HG03039 (cell line): ENCODE measurements around the gene FANCG.

Experiments
- ATAC-seq: cut with Tn5 transposase; IDR thresholded peaks from one replicate; pipeline ENCODE4 v1.9.1; 2021; ENCODE audit warnings: mild to moderate bottlenecking, moderate library complexity; ENCODE audit not compliant: unreplicated experiment

Gene FANCG

DNA sequence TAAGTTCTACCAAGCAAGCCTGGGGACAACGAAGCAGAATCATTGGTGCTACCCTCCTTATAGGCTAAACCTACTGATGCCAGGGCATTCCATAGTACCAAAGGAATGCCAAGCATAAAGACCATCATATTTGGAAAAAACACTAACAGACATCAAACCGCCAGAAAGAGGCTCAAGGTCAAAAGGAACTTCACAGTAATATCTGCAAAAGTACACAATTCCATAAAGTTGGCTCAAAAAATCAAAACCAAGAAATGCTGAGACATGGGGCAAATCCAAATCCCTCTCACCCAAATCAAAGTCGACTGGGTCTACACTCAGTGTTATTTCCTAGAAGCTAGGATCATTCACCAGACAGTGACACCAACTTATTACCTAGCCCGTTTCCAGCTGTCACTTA lies 10.7 kb downstream of the FANCG start:
- ATAC-seq = no peak

DNA sequence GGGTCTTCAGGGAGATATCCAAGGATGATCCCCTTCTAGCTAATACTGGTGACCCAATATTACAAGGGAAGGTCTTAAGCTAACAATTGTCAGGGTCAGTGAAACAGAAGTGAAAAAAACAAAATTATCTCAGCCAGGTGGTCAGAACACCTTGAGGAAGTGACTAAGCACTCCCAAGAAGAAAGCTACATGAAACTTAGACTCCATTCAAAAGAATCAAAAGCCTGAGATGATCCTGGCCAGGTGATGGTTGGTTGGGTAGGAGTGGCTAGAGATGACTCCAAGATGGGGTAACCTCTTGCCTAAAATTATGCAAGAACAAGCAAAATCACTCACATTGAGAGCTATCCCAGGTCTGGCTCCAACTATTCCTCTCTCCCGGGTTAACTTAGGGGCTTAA lies 12.7 kb downstream of the FANCG start:
- ATAC-seq = no peak

DNA sequence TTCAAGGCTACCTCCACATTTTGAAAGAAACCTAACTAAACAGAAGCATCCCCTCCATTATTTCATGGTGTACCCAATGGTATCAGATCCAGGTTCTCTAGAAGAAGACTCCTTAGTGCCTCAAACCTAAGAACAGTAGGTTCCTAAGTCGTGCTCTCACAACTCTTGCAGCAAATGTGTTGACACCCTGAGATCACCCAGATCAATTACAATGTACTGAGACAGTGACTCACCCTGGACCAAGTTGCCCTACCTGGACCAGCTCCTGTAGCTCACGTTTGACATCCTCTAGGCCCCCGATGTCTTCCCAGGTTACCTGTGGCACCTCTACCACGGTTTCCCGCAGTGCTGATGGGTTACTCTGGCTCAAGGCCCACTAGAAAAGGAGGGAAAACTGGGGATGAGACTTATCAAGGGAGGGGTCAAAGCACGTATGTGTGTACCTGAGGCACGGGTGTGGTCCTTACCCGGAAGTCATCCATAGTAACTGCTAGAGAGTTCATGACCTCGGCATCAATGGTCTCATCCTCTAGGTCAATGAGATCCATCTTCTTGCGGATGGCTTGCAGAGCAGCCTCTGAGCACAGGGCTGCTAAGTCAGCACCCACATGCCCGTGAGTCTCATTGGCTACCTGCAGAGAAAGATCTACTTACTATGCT lies 19.1 kb downstream of the FANCG start:
- no peak for ATAC-seq

DNA sequence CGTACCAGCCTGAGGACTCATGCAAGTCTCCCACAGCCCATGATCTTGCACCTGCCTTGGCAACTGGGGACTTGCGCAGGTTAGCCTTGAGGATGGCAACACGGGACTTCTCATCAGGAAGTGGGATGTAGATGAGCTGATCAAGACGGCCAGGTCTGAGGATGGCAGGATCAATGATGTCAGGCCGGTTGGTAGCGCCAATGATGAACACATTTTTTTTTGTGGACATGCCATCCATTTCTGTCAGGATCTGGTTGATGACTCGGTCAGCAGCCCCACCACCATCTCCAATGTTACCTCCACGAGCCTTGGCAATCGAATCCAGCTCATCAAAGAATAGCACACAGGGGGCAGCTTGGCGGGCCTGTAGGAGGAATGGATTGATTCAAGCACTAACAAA lies 20.3 kb downstream of the FANCG start:
- ATAC-seq = no peak

DNA sequence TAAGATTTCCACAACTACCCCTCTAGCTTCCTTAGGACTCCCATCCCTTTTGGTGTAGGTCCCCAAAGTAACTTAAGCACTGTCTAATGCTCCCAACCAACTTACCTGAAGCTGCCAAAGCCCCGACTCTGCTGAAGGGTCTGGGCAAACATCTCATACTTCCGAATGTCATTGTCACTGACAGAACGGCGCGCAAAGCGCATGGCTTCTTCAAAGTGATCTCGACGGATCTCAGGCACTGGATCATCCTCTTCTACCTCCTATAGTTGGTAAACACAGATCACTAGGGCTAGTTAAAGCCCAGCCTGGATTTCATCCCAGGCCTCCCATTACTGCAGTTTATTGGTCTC lies 22.5 kb downstream of the FANCG start:
- ATAC-seq = no peak

DNA sequence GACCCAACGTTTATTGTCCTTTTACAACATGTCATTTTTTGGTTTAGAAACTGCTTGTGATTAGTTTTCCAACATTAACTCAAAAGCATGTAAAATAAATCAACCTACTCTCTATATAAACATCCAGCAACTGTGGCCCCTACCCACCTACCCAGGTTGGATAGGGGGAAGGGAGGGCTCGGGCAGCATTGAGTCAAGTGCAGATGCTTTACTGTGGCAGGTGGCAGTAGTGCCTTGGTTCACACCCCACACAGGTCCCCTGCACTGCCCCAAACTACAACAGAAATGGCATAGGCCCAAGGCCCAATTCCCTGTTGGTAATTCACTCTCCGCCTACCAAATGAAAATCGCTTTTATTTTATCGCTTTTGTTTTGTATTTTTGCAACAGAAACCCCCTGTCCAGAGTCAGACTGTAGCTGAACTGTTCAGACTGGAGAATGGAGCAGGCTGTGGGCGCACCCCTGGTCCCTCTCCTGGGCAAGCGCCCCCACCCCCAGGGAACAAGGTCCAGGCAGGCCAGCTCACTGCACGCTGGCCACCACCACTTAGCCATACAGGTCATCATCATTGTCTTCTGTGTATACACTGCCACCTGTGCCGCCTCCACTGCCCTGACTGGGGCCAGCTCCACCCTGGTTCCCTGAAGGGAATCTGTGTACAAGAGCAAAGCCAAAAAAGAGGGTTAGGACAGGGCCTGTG lies 23.0 kb downstream of the FANCG start:
- ATAC-seq = no peak

DNA sequence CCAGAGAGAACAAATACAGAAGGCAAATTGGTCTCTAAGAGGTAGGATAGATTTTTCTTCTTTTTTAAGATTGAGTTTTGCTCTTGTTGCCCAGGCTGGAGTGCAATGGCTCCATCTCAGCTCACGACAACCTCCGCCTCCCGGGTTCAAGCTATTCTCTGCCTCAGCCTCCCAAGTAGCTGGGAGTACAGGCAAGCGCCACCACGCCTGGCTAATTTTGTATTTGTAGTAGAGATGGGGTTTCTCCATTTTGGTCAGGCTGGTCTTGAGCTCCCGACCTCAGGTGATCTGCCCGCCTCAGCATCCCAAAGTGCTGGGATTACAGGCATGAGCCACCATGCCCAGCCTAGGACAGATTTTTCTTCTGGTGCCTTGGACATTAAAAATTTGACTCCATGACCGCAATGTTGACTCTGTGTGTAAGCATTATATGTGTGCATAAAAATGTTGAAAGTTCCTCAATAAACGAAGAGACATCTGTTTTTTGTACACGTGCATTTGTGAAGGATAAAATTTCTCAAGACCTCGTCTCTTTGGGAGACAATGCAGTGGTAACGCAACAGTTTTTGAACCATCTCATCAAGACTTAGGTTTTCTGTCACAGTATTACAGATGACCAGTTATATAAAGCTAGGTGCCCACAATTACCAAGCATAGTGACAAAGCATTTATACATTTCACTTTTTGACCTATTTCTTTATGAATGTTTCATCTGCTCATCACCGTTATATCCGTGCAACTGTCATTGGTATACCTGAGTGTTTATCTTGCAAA lies 24.7 kb downstream of the FANCG start:
- no peak for ATAC-seq

DNA sequence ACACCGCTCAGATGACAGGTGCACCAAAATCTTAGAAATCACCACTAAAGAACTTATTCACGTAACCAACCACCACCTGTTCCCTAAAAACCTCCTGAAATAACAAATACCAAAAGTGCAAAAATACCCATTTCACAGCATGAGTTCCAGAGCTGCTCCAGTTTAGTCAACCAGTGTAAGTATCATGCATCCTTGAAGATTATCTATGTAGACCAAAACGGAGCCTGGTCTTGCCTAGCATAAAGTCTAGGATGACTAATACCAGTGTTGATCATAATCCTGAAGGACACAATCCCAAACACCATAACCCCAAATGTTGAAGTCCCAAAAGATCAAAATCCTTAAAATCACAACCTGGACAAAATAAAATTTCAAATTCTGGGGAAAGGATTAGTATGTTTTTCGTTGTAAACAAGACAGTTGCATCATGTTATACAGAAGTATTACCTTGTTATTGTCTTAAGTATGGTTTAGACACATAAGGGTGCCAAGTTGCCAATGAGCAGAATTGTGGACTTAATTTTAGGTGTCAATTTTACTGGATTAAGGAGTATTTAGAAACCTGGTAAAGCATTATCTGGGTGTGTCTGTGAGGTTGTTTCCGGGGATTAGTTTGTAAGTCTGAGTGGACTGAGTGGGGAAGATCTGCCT lies 25.4 kb downstream of the FANCG start:
- ATAC-seq = no peak

DNA sequence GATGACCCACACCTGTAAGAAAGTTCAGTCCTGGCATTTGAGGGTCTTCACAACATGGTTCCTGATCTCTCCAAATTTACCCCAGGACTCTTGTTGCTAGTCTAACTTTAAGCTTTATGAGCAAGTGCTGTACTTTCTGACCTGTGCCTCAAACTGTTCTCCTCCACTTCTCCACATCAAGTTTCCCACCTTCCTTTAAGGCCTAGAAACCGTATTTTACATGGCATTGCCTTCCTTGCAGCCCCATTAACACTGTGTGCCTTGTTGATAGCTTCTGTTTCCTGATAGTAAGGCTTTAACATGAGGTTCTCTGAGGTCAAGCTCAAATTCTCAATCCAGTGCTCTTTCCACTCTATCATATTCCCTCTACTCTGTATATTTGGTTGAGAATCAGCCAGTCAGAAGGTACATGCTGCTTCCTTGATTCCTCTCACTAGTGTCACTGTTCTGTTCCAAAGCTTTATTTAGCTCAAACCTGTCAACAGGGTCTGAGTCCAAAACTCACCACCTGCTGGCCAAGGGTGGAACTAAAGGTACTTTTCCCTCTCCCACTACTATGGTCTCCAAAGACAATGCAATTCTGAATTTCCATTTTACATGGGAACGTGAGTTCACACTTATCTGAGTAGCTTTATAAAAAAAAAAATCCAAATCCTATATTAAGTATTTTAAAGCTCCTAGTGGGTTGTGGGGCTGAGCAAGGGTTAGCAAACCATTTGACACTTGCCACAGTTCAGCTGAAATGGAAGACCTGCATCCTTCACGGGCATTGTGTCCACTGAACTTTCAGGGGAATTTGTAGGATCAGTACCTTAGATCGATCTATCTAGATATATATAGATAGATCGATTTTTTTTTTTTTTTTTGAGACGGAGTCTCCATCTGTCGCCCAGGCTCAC lies 28.4 kb downstream of the FANCG start:
- no peak for ATAC-seq

DNA sequence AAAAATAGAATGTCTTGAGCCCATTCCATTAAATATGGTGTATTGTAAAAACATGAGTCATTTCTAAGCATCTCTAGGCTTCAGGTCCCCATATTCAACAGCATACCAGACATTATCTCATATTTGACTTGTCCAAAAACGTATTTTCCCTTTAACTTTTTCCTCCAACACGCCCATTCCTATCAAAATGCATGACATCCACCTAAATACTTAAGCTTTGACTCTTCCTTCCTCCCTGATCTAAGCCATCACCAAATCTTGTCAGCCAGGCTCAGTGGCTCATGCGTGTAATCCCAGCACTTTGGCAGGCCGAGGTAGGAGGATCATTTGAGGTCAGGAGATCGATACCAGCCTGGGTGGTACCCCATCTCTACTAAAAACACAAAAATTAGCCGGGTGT lies 31.2 kb downstream of the FANCG start:
- no peak for ATAC-seq

DNA sequence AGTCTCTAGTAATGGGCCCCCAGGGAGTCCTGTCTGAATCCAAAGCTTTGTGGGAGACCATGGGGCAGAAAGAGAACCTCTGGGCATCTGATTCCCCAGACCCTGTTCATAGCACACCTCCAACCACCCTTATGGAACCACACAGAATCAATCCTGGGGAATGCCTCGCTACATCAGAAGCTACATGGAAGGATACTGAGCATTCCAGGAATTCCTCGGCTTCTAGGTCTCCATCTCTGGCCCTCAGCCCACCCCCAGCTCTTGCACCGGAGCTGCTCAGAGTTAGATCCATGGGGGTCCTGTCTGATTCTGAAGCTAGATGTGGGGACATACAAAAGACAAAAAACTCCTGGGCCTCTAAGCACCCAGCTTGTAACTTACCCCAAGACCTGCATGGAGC lies 35.7 kb downstream of the FANCG start:
- ATAC-seq = no peak

DNA sequence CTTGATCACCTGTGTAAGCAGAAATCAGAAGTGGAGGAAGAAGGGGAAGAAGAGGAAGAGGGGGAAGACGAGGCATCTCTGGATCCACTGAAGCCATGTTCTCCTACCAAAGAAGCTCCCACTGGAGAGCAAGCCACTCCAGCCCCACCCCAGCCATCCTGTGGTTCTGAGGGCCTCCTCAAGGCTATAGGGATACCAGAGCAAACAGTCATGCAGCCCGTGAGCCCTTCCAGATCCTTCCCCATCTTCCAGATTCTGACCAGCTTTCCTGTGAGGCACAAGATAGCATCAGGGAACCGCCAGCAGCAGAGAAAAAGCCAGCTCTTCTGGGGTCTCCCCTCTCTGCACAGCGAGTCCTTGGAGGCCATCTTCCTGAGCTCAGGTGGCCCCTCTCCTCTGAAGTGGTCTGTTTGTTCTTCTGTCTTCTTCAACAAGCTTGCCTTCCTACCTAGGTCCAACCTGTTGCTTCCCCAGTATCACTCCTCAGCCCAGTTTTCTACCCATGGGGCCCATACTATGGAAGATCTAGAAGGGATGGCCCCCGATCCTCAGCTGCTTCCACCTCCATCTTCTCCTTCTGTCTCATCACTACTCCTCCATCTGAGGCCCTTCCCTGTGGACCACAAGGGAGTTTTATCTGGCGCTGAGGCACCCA lies 36.7 kb downstream of the FANCG start:
- ATAC-seq = no peak

DNA sequence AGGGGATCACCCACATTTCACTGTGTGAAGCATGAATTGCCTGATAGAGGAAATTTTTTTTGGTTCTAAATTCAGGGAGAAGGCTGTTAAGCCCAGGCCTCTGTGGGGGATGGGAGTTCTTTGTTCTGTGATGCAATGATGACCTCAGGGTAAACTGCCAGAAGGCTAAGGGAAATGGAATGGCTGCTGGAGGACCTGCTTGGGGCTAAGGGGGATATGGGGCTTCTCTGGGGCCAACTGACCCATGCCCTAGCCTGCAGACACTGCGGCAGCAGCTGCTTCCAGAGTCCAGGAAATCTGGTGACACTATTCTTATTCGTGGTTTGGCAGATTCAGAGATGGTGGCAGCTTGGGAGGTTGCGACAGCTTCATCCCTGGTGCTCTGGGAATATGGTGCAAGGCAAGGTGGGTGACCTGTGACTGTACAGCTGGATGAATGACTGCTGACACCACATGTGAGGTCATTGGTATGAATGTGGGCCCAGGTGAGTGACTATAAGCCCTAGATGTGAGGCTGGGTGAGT lies 37.6 kb downstream of the FANCG start:
- no peak for ATAC-seq

DNA sequence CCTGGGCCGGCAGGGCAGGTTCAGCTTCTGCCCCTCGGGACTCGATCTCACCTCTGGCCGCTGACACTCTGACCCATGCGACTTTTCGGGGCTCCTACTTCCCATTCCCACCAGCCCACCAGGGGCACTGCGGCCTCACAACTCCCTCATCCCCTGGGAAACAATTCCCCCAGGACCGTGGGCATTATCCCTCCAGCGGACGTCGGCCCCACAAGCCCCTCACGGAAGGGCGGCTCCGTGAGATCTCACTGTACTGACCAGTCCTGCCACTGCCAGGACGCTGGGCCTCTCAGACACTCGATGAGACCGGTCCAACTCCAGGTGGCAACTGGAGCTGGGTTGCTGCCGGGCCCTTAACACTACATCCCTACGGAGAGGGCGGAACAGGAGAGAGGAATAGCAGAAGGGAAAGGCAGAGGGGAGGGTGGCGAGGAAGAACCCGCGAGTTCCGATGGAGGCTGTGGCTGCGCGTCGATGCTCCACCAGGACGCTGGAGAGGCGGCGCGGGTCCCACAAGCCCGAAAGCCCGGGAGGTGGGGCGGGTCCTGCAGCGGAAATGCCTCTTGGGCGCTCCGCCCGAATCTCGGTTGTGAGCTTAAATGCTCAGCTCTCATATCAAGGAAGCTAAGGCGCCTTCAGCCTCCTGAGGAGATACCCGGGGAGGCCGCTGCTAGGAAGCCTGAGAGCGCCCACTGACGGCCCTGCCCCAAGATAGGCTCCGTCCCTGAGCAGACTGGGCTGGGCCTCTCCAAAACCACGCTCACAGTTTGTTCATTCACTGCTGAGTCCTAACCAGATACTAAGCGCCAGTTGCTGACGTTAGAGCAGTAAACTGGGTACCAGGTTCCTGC lies 43.7 kb downstream of the FANCG start:
- ATAC-seq = no peak

DNA sequence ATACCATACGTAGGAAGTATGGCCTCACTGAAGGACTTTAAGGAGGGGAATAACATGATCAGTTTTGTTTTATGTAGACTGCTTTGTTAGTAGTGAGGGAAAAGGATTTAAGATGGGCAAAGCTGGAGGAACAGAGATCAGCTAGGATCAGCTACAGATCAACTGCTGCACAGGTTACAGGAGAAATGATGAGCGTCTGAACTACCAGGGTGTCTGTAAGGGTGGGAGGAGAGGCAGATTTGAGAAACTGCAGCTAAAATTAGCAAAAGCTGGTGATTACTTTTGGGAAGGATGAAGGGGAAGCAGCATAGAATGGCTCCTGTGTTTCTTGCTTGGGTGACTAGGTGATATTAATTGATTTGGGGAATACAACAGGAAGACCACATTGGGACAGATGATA lies 46.6 kb downstream of the FANCG start:
- no peak for ATAC-seq

DNA sequence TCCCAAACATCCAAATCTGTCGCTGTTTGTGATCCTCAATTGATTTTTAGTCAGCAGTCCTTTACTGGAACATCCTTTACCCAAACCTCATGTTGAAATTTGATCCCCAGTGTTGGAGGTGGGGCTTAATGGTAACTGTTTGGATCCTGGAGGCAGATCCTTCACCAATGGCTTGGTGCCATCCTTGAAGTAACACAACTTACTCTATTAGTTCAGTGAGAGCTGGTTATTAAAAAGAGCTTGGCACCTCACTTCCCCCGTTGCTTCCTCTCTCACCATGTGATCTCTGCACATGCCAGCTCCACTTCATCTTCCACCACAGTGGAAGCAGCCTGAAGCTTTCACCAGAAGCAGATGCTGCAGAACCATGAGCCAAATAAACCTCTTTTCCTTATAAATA lies 49.9 kb downstream of the FANCG start:
- no peak for ATAC-seq

DNA sequence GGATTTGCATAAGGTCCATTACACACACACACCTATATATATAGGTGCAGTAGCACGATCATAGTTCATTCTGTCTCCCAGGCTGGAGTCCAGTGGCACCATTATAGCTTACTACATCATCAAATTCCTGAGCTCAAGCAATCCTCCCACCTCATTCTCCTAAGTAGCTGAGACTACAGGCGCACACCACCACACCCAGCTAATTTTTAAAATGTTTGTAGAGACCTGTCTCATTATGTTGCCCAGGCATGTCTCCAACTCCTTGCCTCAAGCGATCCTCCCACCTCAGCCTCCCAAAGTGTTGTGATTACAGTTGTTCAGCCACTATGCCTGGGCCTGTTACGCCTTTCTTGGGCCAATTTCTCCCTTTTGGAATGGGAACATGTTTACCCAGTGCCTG lies 50.5 kb downstream of the FANCG start:
- no peak for ATAC-seq

DNA sequence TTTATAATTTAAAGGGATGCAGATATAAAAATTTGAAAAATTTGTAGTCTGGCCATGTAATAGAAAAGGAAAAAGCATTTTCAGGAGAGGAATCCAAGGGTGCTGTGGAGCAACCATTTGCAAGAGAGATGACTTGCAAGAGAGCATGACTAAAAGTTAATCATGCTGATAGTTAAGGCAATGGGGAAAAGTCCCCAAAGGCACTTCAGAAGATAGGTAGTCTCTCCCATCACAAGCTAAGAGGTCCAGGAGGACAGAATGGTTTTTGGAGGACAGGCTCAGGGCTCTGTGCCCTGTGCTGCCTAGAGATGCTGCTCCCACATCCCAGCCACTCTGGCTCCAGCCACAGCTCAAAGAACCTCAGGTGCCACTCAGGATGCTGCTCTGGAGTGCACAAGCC lies 51.4 kb downstream of the FANCG start:
- no peak for ATAC-seq

DNA sequence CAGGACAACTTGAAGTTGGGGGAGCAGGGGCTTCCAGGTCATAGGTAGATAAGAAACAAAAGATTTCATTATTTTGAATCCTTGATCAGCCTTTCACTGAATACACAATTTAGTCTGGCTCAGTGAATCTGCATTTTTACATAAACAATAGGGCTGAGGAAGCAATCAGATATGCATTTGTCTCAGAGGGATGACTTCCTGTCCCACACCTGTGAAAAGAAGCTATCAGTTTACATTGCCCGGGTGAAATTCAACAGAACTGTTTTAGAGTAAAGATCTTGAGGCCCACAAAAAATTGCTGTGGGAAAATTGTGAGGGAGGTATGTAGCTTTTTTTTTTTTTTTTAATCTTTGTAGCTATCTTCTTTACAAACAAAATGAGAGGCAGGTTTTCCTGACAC lies 51.9 kb downstream of the FANCG start:
- ATAC-seq = no peak
